MG63 (cell line): Measurements from ENCODE around the gene KCNJ9. TPM values are rescaled to one million over a fixed set of nuclear protein-coding genes. Genes with fewer than 3 reads are reported as not detected.
"Not testable (repeated sequence)": the region's sequence is repeated elsewhere in the genome, so short reads cannot be mapped to it uniquely, and the experiment has no call there.

Experiments used
- DNase-seq: peaks from one replicate; pipeline ENCODE4 v3.0.0-alpha.2; 2020
- H3K27me3 ChIP-seq: fragments of 250-450 bp; sonication (Bioruptor Pico); 2 replicates; pipeline ENCODE4 v1.5.1; 2020; ENCODE audit warnings: mild to moderate bottlenecking, moderate library complexity
- H3K36me3 ChIP-seq: fragments of 250-450 bp; sonication (Bioruptor Pico); 2 replicates; pipeline ENCODE4 v1.5.1; 2020; ENCODE audit warnings: mild to moderate bottlenecking, moderate library complexity
- H3K4me3 ChIP-seq: fragments of 250-450 bp; sonication (Bioruptor Pico); 2 replicates; pipeline ENCODE4 v1.5.1; 2020; ENCODE audit warnings: mild to moderate bottlenecking, moderate library complexity
- H3K9me3 ChIP-seq: fragments of 250-450 bp; sonication (Bioruptor Pico); 2 replicates; pipeline ENCODE4 v1.5.1; 2020; ENCODE audit warnings: mild to moderate bottlenecking, moderate library complexity
- total RNA-seq: library from RNA; depleted of rRNA; stranded (reverse); fragments of >200 nt; shearing (Covaris generic); gene quantifications from 2 replicates; pipeline ENCODE4 v1.2.3, GENCODE V29; 2014; ENCODE audit warnings: low replicate concordance

KCNJ9 gene
- total RNA-seq, 1 experiment from 2014 or later = not detected

DNA sequence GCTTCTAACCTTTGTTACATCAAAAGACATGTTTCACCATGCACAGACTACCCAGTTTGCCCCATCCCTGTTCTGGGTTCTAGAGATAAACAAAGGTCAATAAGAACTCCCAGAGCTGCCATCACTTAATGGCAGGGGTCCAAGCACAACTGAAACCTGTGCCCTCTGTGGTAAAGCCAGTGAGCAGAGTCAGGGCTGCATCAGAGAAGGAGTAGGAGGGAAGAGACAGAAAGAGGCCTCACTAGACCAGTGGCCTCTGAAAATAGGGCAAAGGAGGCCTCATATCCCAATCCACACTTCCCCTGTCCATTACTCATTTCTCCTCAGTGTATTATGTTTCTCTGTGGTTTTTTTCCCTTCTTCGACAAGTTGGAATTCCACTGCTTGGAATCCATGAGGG lies 44.4 kb downstream of the KCNJ9 start:
- H3K36me3 ChIP-seq = no peaks in the 10 kb centered on the region
- H3K4me3 ChIP-seq = no peak overlapping the region
- no peaks in the 10 kb centered on the region for H3K27me3 ChIP-seq
- DNase-seq = no peak
- H3K9me3 ChIP-seq = no peaks in the 10 kb centered on the region

- H3K4me3 ChIP-seq, H3K36me3 ChIP-seq, H3K9me3 ChIP-seq, DNase-seq, H3K27me3 ChIP-seq: not testable (repeated sequence)
Measured at GRCh38 chr1:160126342-160126741, 45.0 kb downstream of the KCNJ9 start.

DNA sequence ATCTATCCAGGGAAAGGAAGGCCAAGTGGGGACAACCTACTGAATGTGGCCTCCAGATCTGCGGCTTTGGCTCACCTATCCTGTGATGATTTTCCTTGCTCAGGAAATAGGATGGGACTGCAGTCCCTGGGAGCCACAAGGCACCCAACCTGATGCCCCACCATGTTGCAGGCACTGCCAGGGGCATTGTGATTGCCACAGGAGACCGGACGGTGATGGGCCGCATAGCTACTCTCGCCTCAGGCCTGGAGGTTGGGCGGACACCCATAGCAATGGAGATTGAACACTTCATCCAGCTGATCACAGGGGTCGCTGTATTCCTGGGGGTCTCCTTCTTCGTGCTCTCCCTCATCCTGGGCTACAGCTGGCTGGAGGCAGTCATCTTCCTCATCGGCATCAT lies 46.0 kb downstream of the KCNJ9 start:
- H3K36me3 ChIP-seq = no peaks in the 10 kb centered on the region
- H3K9me3 ChIP-seq = no peaks in the 10 kb centered on the region
- no peaks in the 10 kb centered on the region for H3K27me3 ChIP-seq
- no peak for DNase-seq
- H3K4me3 ChIP-seq = no peak overlapping the region

DNA sequence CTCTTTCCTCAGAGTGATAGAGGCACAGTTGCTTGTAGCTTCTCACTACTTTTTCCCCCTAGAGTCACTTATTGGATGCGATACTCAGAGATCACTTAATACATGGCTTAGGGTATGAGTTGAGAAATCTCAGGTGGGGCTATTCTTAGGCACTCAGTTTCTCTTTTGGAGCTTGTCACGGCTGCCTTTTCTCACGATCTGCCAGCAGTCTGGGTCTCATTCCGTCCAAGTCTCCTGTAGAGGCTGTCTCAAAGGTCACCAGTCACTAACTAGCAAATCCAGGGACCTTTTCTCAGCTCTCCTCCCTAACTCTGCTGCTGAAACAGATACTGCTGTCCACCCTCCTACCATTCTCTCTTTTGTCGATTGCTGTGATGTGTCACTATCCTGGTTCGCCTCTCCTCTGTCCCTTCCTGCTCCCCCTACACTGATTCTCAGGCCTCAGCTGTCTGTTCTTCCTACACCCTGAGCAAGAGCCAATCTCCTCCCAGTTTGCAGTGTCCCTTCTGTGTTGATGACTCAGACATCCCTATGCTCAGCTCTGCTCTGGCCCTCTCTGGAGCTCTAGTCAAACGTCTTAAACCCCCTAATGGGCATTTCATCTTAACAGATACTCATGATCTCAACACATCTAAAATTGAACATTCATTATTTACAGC lies 46.7 kb downstream of the KCNJ9 start:
- DNase-seq = peak; percentile 58

GRCh38 chr1:160128636-160129035 lies 47.3 kb downstream of the KCNJ9 start:
- Histone ChIP-seq H3K4me3 (no peak overlapping the region), H3K36me3 (no peaks in the 10 kb centered on the region), H3K9me3 (no peaks in the 10 kb centered on the region), H3K27me3 (no peaks in the 10 kb centered on the region)
- no peak for DNase-seq

More for the DNA sequence above, 46.7 kb downstream of the KCNJ9 start:
- Histone ChIP-seq H3K9me3 (no peaks in the 10 kb centered on the region), H3K27me3 (no peaks in the 10 kb centered on the region), H3K4me3 (no peak overlapping the region), H3K36me3 (no peaks in the 10 kb centered on the region)

DNA sequence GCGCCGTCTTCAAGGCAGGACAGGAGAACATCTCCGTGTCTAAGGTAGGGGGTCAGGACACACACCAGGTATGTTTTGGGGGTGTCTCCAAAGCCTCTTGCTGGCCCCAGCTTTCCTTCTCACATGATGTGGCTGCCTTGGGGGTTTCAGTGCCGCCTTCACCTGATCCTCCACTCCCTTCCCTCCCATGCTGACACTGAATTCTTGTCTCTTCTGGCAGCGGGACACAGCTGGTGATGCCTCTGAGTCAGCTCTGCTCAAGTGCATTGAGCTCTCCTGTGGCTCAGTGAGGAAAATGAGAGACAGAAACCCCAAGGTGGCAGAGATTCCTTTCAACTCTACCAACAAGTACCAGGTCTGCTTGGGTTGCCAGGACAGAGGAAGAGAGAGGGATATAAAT lies 47.7 kb downstream of the KCNJ9 start:
- Histone ChIP-seq H3K27me3 (no peaks in the 10 kb centered on the region), H3K36me3 (no peaks in the 10 kb centered on the region), H3K4me3 (no peak overlapping the region), H3K9me3 (no peaks in the 10 kb centered on the region)
- DNase-seq = peak; percentile 42

- Histone ChIP-seq H3K27me3 (no peaks in the 10 kb centered on the region), H3K36me3 (no peaks in the 10 kb centered on the region), H3K9me3 (no peaks in the 10 kb centered on the region), H3K4me3 (no peak overlapping the region)
- DNase-seq = no peak
Measured at GRCh38 chr1:160129558-160129957, 48.2 kb downstream of the KCNJ9 start.

- Histone ChIP-seq H3K4me3 (no peak overlapping the region), H3K36me3 (no peaks in the 10 kb centered on the region), H3K27me3 (no peaks in the 10 kb centered on the region), H3K9me3 (no peaks in the 10 kb centered on the region)
- DNase-seq = no peak
Measured at GRCh38 chr1:160129966-160130365, 48.6 kb downstream of the KCNJ9 start.

DNA sequence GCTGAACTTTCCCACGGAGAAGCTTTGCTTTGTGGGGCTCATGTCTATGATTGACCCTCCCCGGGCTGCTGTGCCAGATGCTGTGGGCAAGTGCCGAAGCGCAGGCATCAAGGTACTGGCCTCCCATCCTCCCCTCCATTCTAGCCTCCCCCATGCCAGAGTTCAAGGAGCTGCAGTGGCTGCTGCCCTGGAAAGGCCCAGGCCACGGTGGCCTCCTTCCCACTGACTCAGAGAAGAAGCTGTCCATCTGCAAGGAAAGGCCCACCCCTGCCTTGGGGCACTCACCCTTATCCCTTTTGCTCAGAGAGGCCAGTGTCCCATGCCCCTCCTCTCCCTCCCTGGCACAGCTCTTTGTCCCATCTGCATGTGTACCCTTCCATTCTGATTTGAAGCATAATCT lies 49.1 kb downstream of the KCNJ9 start:
- Histone ChIP-seq H3K27me3 (no peaks in the 10 kb centered on the region), H3K36me3 (no peaks in the 10 kb centered on the region), H3K9me3 (no peaks in the 10 kb centered on the region), H3K4me3 (no peak overlapping the region)
- no peak for DNase-seq

DNA sequence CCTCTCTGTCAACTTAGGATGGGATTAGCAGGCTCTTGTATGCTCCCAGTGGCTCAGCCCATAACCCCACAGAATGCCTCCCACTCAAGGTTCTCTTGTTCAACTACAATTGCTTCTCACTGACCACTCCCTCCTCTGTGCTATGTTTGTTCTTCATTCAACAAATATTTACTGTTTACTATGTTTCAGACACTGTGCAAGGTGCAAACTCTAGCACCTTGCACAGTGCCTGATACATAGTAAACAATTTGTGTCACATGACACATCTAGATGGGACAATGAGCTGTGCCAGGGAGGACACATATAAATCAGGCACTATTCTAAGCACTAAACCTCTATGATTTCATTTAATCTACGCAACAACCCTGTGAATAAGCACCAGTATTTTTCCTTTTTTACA lies 49.6 kb downstream of the KCNJ9 start:
- Histone ChIP-seq H3K9me3 (no peaks in the 10 kb centered on the region), H3K4me3 (no peak overlapping the region)

DNA sequence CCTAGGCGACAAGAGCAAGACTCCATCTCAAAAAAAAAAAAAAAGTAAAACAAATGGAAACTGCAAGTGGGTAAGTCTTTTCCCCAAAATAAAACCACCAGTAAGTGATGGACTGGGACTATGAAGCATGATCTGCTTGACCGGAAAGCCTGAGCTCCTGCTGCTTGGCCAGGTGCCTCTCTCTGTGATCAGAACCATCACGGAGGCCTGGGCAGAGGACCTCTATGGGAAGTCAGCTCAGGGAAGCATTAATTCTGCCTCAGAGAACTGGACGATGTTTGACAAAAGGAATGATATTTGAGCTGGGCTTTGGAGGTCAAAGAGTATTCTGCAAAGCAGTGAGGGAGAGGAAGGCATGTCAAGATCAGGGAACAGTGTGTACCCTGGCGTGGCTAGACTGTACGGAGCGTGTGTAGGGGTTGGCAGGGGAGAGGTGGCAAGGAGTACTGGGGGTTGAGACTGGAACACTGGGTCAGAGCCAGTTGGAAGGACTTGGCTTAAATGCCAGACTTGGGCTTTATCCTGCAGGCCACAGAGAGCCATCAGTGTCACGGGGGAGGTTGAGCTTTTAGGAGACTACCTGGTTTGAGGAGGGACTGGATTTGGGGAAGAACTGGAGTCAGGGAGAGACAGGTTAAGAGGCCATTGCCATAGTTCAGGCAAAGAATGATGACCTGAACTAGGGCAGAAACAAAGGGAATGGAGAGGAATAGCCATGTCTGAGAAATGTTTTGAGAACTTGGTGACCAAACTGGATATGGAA lies 50.6 kb downstream of the KCNJ9 start:
- no peak overlapping the region for H3K4me3 ChIP-seq
- H3K36me3 ChIP-seq = no peaks in the 10 kb centered on the region
- no peak for DNase-seq
- H3K27me3 ChIP-seq = no peaks in the 10 kb centered on the region
- no peaks in the 10 kb centered on the region for H3K9me3 ChIP-seq

More for the DNA sequence above, 49.6 kb downstream of the KCNJ9 start:
- no peaks in the 10 kb centered on the region for H3K36me3 ChIP-seq
- DNase-seq = no peak
- H3K27me3 ChIP-seq = no peaks in the 10 kb centered on the region

- H3K27me3 ChIP-seq = no peaks in the 10 kb centered on the region
- DNase-seq = no peak
- H3K9me3 ChIP-seq = no peaks in the 10 kb centered on the region
- H3K36me3 ChIP-seq = no peaks in the 10 kb centered on the region
- no peak overlapping the region for H3K4me3 ChIP-seq
Measured at GRCh38 chr1:160133990-160134770, 52.8 kb downstream of the KCNJ9 start.

- H3K36me3 ChIP-seq = no peaks in the 10 kb centered on the region
Measured at GRCh38 chr1:160134791-160135572, 53.6 kb downstream of the KCNJ9 start.

GRCh38 chr1:160136121-160136925 lies 55.0 kb downstream of the KCNJ9 start:
- Histone ChIP-seq H3K4me3 (no peak overlapping the region), H3K27me3 (no peaks in the 10 kb centered on the region), H3K36me3 (no peaks in the 10 kb centered on the region), H3K9me3 (no peaks in the 10 kb centered on the region)
- no peak for DNase-seq

More at GRCh38 chr1:160134791-160135572, 53.6 kb downstream of the KCNJ9 start:
- H3K4me3 ChIP-seq = no peak overlapping the region
- no peaks in the 10 kb centered on the region for H3K27me3 ChIP-seq
- no peak for DNase-seq
- no peaks in the 10 kb centered on the region for H3K9me3 ChIP-seq

DNA sequence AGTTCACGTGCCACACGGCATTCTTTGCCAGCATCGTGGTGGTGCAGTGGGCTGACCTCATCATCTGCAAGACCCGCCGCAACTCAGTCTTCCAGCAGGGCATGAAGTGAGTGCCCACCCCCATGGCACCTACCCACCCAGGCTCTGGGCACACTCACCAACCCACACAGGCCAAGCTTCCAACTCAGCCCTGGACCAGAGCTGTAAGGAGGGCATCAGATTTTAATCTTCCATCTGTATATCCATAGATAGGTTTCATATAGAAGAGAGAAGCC lies 55.5 kb downstream of the KCNJ9 start:
- Histone ChIP-seq H3K27me3 (no peaks in the 10 kb centered on the region), H3K36me3 (no peaks in the 10 kb centered on the region), H3K9me3 (no peaks in the 10 kb centered on the region), H3K4me3 (no peak overlapping the region)
- DNase-seq = no peak

DNA sequence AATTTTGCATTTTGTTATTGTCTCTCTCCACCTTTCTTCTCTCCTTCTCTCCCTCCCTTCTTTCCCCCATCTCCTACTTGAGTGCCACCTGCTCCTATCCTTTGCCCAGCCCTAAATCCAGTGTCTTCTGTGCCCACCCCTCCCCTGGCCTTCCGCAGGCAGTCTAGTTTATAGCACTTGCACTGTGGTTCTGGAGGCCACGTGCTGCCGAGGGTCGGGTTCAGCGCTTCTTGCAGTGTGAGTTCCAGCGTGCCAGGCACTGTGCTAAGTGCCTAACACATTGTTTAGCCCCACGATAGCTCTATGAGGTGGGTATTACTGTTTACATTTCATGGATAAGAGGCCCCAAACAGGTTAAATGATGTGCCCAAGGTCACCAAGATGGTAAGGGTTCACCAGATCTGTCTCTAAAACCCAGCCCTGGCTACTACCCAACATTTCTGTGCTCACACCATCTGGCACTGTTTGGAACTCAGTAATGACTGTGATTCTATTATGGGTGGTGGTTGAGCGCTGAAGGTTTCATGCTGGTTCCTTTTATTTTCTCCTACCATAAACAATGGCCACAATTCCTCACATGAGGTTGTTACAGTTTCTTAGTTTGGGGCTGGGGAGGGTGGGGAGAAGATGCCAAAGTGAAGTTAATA lies 56.0 kb downstream of the KCNJ9 start:
- no peak for DNase-seq
- H3K27me3 ChIP-seq = no peaks in the 10 kb centered on the region

More for the DNA sequence above, 56.0 kb downstream of the KCNJ9 start:
- Histone ChIP-seq H3K4me3 (no peak overlapping the region), H3K9me3 (no peaks in the 10 kb centered on the region), H3K36me3 (no peaks in the 10 kb centered on the region)
